ENCODE results near the gene SRCIN1.

The SRCIN1 gene

DNA sequence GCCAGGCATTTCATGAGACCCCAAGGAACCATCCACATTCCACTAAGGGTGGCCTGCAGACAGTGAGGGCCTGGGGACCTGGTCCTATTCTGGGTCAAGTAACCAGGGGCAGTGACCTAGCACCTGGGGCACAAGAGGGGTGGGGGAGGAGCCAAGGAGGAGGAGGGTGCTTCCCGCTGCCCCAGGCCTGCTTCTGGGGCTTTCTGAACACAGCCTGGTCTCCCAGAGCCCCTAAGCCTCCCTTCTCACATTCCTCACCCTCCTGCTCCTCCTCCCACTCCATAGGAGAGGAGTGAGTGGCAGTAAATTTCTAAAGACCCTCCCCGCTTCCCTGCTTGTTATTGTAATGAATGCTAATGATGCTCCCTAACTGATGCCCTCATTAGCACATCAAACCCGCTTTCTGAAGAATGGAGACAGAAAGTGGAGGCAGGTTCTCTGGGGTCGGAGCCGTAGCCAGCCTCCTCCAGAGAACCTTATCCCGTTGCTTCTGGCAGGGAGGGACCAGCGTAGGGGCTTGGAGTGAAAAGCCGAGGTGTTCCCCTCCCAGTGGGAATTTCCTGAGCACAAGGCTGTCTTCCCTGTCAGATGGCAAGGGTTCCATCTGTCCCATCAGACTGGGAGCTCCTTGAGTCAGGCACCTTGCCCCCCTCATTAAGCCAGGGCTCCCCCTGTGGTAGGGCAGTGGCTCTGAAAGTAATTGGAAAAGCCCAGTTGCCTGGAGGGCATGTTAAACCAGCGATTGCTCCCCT, 3.7 kb upstream of the SRCIN1 start:
- peaks cover 3% of the 10 kb centered on the region; the same call in 1 of the 2 replicates for H3K9me3 ChIP-seq
- no peaks in the 10 kb centered on the region for H3K27me3 ChIP-seq (ENCODE audit: low read depth)
- H3K4me1 ChIP-seq, result peaks cover 20% of the 10 kb centered on the region
- in situ Hi-C loops (cut with MboI; ENCODE audit: low sequenced_read_pairs), result loop anchor here (10.0 kb wide), 1 partner anchor 55 kb away; no protein-coding TSS in a partner anchor
- no peak overlapping the region for H3K4me3 ChIP-seq
- H3K36me3 ChIP-seq (replicated peaks), result no peaks in the 10 kb centered on the region
- peak; percentile 83 to 92 for DNase-seq (ENCODE audit: low spot score in 2 of 2)

DNA sequence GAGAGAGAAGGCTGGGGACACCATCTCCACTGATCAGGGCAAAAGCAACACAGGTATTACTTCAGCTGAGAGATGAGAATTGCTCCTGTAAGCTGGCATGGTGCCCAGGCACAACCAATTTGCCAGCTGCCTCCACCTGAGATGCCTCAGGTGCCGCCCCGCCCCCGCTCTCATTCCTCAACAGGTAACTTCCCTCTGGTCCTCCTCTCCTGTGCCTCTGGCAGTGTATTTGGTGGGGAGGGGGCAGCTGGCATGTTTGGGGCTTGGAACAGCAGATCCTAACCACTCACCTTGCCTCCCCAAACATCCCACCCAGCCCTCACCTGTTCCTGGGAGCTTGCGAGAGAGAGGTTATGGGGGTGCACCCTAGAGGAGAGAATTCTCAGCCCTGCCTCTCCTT, 2.9 kb upstream of the SRCIN1 start:
- Histone ChIP-seq H3K4me3 (no peak overlapping the region), H3K9me3 (peaks cover 3% of the 10 kb centered on the region; the same call in 1 of the 2 replicates), H3K4me1 (peaks cover 20% of the 10 kb centered on the region), H3K36me3 (replicated peaks) (no peaks in the 10 kb centered on the region), H3K27me3 (ENCODE audit: low read depth) (no peaks in the 10 kb centered on the region)
- no peak for DNase-seq (ENCODE audit: low spot score in 2 of 2)
- in situ Hi-C loops (cut with MboI; ENCODE audit: low sequenced_read_pairs), result no loop called here

DNA sequence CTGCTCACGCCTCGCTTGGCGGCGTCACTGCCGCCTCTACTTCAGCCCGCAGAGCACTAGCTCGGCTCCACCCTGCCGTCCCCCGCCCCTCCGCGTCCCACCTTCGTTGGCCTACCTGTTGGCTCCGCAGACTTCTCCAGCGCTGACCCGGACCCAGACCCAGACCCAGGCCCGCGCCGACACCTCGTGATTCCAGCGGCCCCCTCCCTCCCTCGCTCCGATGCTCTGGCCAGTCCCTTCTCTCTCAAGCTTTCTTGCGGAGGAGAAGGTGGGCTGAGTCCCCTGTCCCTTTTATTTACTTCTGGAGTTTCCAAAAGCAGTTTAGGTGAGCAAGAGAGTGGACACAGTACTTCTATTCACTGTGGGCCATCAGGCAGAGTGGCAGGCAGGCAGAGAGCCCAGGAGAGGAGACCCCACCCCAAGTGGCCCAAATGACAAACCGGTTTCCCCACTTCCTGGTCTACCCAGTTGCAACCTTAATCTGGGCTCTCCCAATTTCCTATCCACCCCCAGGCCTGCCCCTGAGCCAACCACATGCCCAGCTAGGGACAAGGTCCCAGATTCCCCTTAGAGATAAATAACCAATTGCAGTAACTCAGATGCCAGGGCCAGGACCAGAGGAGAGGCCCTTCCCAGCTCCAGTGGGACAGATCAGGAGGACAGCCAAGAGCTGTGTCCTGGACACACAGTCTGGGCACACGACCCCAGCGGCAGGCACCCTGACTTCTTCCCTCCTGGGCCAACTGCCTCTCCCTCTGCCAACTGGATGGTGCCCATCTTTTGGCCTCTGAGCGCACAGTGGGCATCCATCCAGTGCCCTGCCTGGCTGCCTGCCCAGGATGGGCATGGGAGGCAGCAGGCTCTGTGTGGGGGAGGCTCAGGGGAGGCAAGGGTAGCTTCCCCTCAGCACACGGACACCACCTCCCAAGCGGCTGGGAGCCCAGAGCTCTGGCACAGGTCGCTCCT, 1.2 kb upstream of the SRCIN1 start:
- no peaks in the 10 kb centered on the region for H3K27me3 ChIP-seq (ENCODE audit: low read depth)
- H3K4me3 ChIP-seq, result peak overlapping the region; percentile 45
- H3K36me3 ChIP-seq (replicated peaks), result no peaks in the 10 kb centered on the region
- DNase-seq (ENCODE audit: low spot score in 2 of 2), result no peak
- H3K4me1 ChIP-seq, result peaks cover 25% of the 10 kb centered on the region
- H3K9me3 ChIP-seq, result peaks cover 3% of the 10 kb centered on the region; the same call in 1 of the 2 replicates
- in situ Hi-C loops (cut with MboI; ENCODE audit: low sequenced_read_pairs), result no loop called here

DNA sequence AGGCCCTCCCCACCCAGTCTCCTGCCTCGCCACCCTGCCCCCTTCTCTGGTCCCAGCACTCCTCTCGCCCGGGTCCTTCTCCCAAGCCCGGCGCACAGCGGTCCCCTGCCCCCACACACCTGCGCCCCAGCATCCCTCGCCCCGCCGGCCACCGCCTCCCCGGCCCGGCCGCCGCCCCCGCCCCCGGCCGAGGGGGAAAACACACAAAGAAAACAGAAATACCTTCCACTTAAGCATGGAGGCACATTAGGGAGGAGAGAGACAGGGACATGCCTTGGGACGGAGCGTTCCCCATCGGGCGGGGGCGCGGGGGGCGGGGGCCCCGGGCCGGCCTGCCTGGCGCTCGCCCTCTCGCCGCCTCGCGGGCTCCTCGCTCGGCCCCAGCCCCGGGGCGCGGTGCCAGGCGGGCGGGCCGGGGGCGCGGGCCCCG, 326 bp downstream of the SRCIN1 start:
- Histone ChIP-seq H3K9me3 (no peaks in the 10 kb centered on the region), H3K4me1 (peaks cover 34% of the 10 kb centered on the region), H3K4me3 (peak overlapping the region; percentile 17), H3K36me3 (replicated peaks) (no peaks in the 10 kb centered on the region), H3K27me3 (ENCODE audit: low read depth) (no peaks in the 10 kb centered on the region)
- no peak for DNase-seq (ENCODE audit: low spot score in 2 of 2)
- in situ Hi-C loops (cut with MboI; ENCODE audit: low sequenced_read_pairs), result no loop called here

DNA sequence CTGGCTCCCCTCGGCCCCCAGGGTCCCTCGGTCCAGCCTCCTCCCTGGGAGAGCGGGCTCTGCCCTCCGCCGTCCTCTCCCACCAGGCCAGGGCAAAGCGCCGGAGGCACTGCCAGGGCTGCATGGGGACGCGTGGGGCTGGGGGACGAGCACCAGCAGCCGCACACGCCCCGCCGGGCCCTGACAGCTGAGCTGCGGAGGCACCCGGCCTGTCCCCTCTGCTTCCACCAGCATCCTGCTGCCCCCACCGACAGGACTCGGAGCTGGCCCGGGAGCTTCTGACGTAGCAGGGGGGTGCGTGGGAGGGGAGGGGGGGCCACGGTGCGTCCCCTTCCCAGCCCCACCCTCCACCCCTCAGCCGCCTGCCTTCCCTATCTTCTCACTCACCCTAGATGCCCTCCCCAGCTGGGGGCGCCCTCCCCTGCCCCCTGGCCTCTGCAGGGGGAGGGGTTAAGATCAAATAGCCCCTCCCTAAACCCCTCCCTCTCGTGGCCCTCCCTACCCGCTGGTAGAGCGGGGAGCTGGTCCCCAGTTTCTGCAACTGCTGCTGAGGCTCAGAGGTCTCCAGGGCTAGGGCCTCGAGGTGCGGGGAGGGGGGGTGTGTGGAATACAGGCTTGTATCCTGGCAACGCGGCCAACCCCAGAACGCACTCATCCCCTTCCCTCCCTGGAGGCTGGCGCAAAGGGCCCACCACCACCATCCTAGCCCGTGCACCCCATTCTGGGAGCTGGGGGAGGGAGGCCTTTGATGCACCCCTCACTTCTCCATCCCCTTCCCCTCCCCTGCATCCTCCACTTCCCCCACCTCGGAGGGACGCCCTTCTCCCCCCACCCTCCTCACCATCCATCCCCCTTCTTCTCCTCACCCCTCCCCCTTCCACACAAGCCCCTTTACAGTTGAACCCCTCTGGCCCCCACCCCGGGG, 1.0 kb downstream of the SRCIN1 start:
- H3K4me3 ChIP-seq, result peak overlapping the region; percentile 17
- no peaks in the 10 kb centered on the region for H3K27me3 ChIP-seq (ENCODE audit: low read depth)
- no peaks in the 10 kb centered on the region for H3K36me3 ChIP-seq (replicated peaks)
- H3K9me3 ChIP-seq, result no peaks in the 10 kb centered on the region
- H3K4me1 ChIP-seq, result peaks cover 30% of the 10 kb centered on the region
- in situ Hi-C loops (cut with MboI; ENCODE audit: low sequenced_read_pairs), result no loop called here
- peak in 1 of 2 experiments; percentile 66 for DNase-seq (ENCODE audit: low spot score in 2 of 2)

DNA sequence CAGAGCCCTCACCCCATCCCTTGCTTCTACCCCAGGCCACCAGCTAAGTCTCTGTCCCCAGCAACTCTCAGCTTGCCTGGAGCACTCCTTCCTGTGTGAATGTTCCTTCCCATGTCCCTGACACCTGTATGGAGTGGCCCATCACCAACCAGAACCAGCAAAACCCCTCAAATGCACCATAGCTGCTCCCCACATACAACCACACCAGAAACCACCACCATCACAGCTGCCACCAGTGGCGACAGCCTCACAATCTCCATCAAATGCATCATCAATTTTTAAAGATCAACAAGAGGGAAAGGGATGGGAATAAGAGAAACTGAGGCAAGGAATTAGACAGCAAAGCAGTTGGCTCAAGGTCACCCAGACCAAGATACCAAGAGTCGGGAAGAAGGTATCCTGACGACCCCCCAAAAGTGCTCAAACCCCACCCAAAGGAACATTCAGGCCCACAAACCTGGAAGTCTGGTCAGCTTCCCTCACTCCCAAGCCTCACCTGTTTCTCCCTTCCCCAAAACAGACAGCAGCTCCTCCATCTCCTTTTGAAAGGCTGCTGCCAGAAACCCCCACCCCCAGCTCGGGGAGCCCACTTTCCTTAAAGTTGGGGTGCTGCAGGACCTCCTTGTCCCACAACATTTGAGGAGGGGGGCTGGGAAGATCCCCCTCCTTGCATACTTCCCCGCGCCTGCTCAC, 1.8 kb downstream of the SRCIN1 start:
- no peak overlapping the region for H3K4me3 ChIP-seq
- peaks cover 22% of the 10 kb centered on the region for H3K4me1 ChIP-seq
- no peaks in the 10 kb centered on the region for H3K36me3 ChIP-seq (replicated peaks)
- in situ Hi-C loops (cut with MboI; ENCODE audit: low sequenced_read_pairs), result no loop called here
- H3K27me3 ChIP-seq (ENCODE audit: low read depth), result no peaks in the 10 kb centered on the region
- no peak for DNase-seq (ENCODE audit: low spot score in 2 of 2)
- H3K9me3 ChIP-seq, result no peaks in the 10 kb centered on the region

DNA sequence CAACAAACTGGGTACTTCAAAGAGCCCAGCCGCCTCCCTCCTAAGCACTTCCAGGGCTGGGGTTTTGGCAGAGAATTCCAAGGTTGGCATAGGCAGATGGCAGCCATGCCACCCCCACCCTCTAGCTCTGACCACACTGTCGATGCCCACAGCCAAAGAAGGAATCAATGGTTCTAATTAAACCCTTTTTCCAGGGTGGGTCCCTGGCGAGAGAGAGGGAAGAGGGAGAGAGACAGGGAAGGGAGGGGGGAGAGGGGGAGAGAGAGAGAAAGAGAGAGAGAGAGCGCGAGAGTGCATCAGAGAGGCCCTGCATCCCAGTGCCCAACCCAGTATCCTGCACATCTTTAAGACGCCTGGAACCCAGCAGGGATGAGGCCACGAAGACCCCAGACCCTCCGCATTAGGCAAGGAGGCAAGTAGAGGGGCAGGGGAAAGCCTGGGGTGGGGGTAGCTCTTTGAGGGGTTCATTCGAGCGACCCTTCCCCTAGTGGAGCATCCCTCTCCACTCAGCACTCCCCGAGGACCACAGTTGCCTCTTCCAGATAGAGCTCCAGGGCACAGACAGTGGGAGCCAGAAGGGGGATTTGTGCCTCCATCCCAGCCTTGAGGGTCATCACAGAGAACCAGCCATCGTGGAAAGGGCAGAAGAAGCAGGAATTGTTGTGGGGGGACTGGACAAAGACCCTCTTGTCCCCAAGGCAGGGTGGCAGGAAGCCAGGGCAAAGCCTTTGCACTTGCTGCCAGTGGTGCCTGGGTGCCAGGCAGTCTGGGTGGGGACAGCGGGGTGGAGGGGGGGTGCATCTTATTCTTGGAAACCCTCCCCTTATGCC, 2.6 kb downstream of the SRCIN1 start:
- Histone ChIP-seq H3K36me3 (replicated peaks) (no peaks in the 10 kb centered on the region), H3K4me3 (no peak overlapping the region), H3K4me1 (peaks cover 18% of the 10 kb centered on the region), H3K27me3 (ENCODE audit: low read depth) (0 out of 2 replicates have a peak, but pooled peaks cover 2% of the 10 kb centered on the region), H3K9me3 (no peaks in the 10 kb centered on the region)
- no peak for DNase-seq (ENCODE audit: low spot score in 2 of 2)
- in situ Hi-C loops (cut with MboI; ENCODE audit: low sequenced_read_pairs), result no loop called here

DNA sequence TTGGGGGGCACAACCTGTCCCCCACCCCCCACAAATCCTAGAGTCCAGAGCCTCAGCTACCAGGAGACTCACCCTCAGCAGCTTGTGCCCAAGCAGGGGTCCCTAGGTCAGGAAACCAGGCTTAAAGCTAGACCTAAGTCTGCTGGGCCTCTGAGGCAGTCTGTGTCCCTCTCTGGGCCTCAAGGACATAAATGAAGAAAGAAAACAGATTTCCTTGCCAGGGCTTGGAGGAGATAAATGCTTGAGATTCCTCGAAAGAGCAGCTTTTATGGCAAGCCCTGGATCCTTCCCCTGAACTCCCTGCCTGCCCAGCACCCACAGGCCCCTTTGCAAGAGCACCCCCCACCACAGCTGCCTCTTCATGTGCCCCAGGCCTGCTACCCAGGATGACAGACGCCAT, 3.3 kb downstream of the SRCIN1 start:
- peaks cover 18% of the 10 kb centered on the region for H3K4me1 ChIP-seq

DNA sequence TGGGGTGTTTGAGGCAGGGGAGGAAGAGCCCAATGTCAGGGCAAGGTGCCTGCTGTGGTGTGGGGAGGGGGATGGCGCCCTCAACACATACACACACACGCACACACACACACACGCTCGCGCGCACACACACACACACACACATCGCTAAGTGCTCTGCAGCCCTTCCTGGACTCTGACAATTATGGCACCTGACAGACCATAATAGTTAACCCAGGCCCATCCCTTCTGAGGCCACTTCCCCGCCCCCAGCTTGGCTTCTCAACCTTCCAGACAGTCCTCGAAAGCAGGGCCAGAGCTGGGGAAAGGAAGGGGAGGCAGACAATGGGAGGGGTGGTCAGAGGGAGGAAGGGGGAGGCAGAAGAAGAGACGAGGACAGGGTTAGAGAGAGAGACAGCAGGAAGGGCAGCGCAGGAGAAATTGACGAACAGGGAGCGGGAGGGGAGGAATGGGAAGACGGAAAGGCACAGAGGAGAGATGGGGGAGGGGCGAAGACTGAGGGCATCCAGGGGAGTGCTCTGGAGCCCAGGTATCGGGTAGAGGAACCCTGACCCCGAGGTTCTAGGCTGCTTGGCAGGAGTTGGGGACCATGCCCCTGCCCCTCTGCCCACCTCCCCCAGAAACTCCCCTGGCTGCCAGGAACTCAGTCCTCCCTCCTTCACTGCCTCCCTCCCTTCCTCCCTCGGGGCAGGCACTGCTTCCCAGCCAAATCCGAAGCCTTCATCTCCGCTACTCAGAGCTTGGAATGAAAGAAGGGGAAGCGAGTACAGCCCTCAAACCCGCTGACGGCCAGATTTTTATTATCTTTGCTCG, 4.0 kb downstream of the SRCIN1 start:
- DNase-seq (ENCODE audit: low spot score in 2 of 2), result peak; percentile 19 to 76
- in situ Hi-C loops (cut with MboI; ENCODE audit: low sequenced_read_pairs), result no loop called here
- Histone ChIP-seq H3K4me3 (no peak overlapping the region), H3K4me1 (peaks cover 17% of the 10 kb centered on the region), H3K27me3 (ENCODE audit: low read depth) (peaks cover 8% of the 10 kb centered on the region; the same call in 1 of the 2 replicates), H3K9me3 (no peaks in the 10 kb centered on the region), H3K36me3 (replicated peaks) (no peaks in the 10 kb centered on the region)

More for the DNA sequence above, 3.3 kb downstream of the SRCIN1 start:
- in situ Hi-C loops (cut with MboI; ENCODE audit: low sequenced_read_pairs), result no loop called here
- Histone ChIP-seq H3K9me3 (no peaks in the 10 kb centered on the region), H3K27me3 (ENCODE audit: low read depth) (0 out of 2 replicates have a peak, but pooled peaks cover 7% of the 10 kb centered on the region), H3K4me3 (no peak overlapping the region), H3K36me3 (replicated peaks) (no peaks in the 10 kb centered on the region)
- DNase-seq (ENCODE audit: low spot score in 2 of 2), result no peak

DNA sequence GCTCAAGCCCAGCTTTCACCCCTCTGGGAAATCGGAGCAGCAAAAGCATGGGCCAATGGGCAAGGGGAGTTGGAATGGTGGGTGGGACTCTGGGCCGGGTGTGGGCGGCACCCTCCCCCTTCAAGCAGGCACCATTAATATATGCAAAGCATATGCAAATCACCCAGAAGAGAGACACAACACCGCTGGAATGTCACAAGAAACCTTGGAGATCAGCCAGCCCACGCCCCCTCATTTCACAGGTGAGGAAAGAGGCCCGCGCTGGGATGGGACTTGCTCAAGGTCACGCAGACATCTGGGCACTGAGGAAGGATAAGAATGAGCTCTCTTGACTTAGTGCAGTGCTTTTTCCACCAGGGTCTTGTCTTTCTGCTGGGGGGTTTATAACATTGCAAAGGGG, 4.8 kb downstream of the SRCIN1 start:
- in situ Hi-C loops (cut with MboI; ENCODE audit: low sequenced_read_pairs), result no loop called here
- Histone ChIP-seq H3K4me1 (peaks cover 14% of the 10 kb centered on the region), H3K4me3 (no peak overlapping the region), H3K27me3 (ENCODE audit: low read depth) (peaks cover 8% of the 10 kb centered on the region; the same call in 1 of the 2 replicates), H3K9me3 (no peaks in the 10 kb centered on the region), H3K36me3 (replicated peaks) (no peaks in the 10 kb centered on the region)
- DNase-seq (ENCODE audit: low spot score in 2 of 2), result peak in 1 of 2 experiments; percentile 50

DNA sequence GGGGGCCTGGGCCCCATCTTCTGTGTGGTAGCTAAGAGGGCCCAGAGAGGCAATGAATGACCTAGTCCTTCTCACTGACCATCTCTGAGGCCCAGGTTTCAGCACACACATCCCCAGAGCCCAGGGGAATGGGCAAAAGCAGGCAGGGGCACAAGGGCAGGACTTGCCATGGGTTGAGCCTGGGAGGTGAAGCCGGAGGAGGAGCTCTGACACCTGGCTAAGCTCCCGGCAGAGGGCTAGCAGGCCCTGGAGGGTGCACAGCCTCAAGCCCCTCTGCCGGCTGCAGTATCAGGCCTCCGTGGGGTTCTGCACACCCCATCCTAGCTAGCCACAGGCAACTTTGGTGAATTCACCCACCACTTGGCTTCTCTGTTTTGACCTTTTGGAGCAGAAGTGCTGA, 5.3 kb downstream of the SRCIN1 start:
- no peak for DNase-seq (ENCODE audit: low spot score in 2 of 2)
- in situ Hi-C loops (cut with MboI; ENCODE audit: low sequenced_read_pairs), result no loop called here
- H3K4me1 ChIP-seq, result peaks cover 14% of the 10 kb centered on the region
- no peaks in the 10 kb centered on the region for H3K9me3 ChIP-seq
- H3K36me3 ChIP-seq (replicated peaks), result no peaks in the 10 kb centered on the region
- H3K4me3 ChIP-seq, result no peak overlapping the region
- peaks cover 8% of the 10 kb centered on the region; the same call in 1 of the 2 replicates for H3K27me3 ChIP-seq (ENCODE audit: low read depth)

Measured in HAP-1 (cell line).